Measurements from ENCODE around the gene FAM76A.
A peak's percentile ranks its signal among the peaks of the same experiment; 100 is the strongest.

The FAM76A gene

DNA sequence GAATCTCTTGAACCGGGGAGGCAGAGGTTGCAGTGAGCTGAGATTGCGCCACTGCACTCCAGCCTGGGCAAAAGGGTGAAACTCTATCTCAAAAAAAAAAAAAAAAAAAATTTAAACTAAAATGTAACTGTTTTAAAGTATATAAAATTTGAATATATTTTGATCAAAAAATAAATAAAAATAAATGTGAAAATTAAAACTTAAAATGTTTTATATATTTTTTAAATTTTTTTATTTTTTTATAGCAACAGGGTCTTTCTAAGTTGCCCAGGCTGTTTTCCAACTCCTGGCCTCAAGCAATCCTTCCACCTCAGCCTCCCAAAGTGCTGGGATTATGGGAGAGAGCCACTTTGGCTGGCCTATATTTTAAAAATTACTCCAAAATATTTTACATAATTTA lies 15.2 kb upstream of the FAM76A start:
- no peak for DNase-seq
- peaks cover 2% of the 10 kb centered on the region for H3K27me3 Mint-ChIP-seq
- H3K4me1 Mint-ChIP-seq = no peaks in the 10 kb centered on the region
- H3K4me3 Mint-ChIP-seq = no peak overlapping the region
- no peak for ATAC-seq
- no peaks in the 10 kb centered on the region for H3K36me3 Mint-ChIP-seq (ENCODE audit: low read depth)
- no peak overlapping the region for H3K27ac Mint-ChIP-seq
- H3K9me3 Mint-ChIP-seq = no peaks in the 10 kb centered on the region

DNA sequence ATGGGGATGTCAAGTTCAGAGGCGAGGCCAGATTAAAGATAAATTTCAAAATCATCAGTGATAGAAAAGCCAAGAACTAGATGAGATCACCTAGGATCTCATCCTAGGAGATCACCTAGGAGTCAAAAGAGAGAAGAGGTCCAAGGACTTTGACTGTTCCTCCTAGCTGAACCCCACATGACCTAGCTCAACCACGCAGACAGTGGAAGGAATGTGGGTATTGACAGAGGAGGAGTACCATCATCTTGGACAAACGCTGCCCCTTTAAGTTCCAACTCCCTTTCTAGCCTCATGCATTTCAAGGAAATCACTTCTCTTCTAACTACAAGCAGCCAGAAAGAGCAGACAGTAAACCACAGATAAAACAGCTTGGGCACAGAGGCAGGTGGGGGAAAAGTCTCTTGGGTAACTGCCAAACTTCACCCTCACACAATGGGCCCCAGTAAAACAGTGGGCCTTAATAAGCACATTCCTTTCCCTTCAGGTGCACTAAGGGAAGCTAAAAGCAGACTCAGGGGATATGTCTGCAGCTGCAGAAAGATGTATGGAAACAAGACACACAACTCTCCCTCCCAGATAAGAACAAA lies 12.5 kb upstream of the FAM76A start:
- Mint-ChIP-seq H3K27ac (no peak overlapping the region), H3K9me3 (peaks cover 11% of the 10 kb centered on the region), H3K27me3 (peaks cover 11% of the 10 kb centered on the region), H3K4me3 (no peak overlapping the region), H3K36me3 (ENCODE audit: low read depth) (no peaks in the 10 kb centered on the region), H3K4me1 (no peaks in the 10 kb centered on the region)
- DNase-seq = no peak
- ATAC-seq = no peak

DNA sequence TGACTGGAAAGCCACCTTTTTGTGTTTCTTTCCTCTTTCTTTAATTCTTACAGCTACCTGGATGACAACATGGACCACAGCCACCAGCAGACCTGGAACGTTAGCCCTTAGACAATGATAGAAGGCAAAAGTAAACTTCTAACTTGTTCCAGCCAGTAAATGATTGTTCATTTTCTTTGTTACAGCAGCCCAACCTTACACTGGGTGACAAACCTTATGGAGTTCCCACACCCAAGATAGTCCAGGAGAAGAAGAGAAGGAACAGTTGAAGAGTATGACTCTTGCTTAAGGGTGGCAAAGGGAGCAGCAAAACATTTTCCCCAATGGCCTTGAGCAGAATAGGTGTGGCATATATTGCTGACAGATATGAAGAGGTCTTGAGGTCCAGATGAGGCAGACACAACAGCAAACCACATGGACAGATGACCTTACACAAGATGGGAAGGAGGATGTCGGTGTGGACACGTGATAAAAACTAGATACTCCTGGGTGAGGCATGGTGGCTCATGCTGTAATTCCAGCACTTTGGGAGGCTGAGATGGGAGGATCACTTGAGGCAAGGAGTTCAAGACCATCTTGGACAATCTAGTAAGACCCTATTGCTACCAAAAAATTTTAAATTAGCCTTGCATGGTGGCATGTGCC lies 11.8 kb upstream of the FAM76A start:
- no peaks in the 10 kb centered on the region for H3K4me1 Mint-ChIP-seq

DNA sequence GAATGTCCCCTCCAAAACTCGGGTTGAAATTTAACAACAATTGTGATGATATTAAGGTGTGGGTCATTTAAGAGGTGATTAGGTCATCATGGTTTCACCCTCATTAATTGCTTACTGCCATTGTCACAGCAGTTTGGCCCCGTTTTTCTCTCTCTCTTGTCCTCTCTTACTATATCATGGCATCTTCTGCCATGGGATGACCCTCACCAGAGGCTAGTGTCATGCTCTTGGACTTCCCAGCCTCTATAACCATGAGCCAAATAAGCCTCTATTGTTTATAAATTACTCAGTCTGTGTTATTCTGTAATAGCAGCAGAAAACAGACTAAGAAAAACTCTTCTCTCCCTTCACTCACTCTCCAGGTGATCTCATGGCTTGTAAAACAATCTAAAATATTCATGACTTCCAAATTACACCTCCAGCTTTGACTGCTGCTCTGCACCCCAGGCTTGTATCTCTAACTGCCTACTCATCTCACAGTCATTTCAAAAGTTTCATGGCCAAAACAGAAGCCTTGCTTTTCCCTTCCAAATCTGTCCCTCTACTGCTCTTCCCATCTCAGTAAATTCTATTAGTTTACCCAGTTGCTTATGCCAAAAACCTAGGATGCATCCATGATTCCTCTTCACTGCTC lies 9.4 kb upstream of the FAM76A start:
- peaks cover 11% of the 10 kb centered on the region for H3K9me3 Mint-ChIP-seq
- H3K36me3 Mint-ChIP-seq (ENCODE audit: low read depth) = no peaks in the 10 kb centered on the region
- H3K27me3 Mint-ChIP-seq = peaks cover 14% of the 10 kb centered on the region
- ATAC-seq (no peak), DNase-seq (no peak)
- H3K27ac Mint-ChIP-seq = no peak overlapping the region
- no peaks in the 10 kb centered on the region for H3K4me1 Mint-ChIP-seq
- no peak overlapping the region for H3K4me3 Mint-ChIP-seq

More for the DNA sequence above, 11.8 kb upstream of the FAM76A start:
- Mint-ChIP-seq H3K27me3 (peaks cover 11% of the 10 kb centered on the region), H3K9me3 (peaks cover 11% of the 10 kb centered on the region), H3K27ac (no peak overlapping the region), H3K4me3 (no peak overlapping the region), H3K36me3 (ENCODE audit: low read depth) (no peaks in the 10 kb centered on the region)
- ATAC-seq = no peak
- DNase-seq = no peak

DNA sequence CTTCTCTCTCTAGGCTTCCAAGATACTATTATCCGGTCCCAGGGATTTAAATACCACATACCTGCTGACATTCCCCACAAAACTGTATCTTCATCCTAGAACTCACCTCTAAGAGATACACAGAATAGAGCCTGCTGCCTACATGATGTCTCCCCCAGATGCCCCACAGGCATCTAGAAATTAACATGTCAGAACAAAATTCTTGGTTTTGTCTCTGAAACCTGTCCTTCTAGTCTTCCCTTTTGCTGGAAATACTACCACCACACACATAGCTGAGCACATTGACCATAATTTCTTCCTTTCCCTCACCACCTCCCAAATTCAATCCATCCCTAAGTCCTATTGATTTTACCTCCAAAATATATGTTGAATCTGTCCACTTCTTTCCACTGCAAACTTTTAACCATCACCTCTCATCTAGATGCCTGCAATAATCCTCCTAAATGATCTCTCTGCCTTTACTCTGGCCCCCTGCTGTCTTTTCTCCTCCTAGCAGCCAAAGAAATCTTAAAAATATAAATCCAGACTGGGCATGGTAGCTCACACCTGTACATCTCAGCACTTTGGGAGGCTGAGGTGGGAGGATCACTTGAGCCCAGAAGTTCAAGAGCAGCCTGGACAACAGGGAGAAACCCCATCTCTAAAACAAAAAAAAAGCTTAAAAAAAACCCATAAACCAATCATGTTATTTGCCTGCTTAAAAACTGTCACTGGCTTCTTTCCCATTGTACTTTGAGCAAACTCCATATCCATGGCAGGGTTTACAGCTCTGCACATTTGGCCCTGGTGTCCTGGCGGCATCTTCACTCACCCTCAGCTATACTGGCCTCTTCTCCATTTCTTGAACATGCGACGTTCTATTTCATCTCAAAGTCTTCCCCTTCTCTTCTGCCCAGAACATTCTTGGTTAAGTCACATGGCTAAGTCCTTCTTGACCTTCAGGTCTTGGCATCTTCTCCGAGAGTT lies 6.2 kb upstream of the FAM76A start:
- Mint-ChIP-seq H3K36me3 (ENCODE audit: low read depth) (no peaks in the 10 kb centered on the region), H3K4me1 (peaks cover under 1% of the 10 kb centered on the region), H3K27ac (no peak overlapping the region), H3K9me3 (peaks cover 11% of the 10 kb centered on the region), H3K4me3 (no peak overlapping the region), H3K27me3 (peaks cover 14% of the 10 kb centered on the region)
- ATAC-seq (no peak), DNase-seq (no peak)

DNA sequence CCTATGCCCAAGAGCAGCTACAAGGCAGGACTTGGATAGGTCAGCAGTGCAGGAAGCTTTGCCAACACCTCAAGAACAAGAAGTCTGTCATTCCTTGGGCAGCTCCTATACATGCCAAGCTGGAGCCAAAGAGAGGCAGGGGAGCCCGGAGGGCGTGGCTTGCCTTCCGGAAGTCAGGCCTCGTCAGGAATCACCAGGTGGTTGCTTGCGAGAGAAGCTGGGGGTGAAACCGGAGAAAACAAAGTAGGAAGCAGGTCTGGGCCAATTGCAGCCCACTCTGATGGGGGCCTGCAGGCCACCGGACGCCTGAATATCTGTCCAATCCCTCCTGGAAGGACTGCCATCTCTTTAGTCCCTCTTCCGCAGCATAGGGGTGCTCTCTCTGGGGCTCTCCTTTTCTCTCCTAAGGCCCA lies 794 bp upstream of the FAM76A start:
- no peaks in the 10 kb centered on the region for H3K9me3 Mint-ChIP-seq
- peaks cover 5% of the 10 kb centered on the region for H3K36me3 Mint-ChIP-seq (ENCODE audit: low read depth)
- peak overlapping the region; percentile 86 for H3K27ac Mint-ChIP-seq
- DNase-seq (no peak), ATAC-seq (no peak)
- H3K27me3 Mint-ChIP-seq = no peaks in the 10 kb centered on the region
- peak overlapping the region; percentile 73 for H3K4me3 Mint-ChIP-seq
- H3K4me1 Mint-ChIP-seq = peaks cover 17% of the 10 kb centered on the region

DNA sequence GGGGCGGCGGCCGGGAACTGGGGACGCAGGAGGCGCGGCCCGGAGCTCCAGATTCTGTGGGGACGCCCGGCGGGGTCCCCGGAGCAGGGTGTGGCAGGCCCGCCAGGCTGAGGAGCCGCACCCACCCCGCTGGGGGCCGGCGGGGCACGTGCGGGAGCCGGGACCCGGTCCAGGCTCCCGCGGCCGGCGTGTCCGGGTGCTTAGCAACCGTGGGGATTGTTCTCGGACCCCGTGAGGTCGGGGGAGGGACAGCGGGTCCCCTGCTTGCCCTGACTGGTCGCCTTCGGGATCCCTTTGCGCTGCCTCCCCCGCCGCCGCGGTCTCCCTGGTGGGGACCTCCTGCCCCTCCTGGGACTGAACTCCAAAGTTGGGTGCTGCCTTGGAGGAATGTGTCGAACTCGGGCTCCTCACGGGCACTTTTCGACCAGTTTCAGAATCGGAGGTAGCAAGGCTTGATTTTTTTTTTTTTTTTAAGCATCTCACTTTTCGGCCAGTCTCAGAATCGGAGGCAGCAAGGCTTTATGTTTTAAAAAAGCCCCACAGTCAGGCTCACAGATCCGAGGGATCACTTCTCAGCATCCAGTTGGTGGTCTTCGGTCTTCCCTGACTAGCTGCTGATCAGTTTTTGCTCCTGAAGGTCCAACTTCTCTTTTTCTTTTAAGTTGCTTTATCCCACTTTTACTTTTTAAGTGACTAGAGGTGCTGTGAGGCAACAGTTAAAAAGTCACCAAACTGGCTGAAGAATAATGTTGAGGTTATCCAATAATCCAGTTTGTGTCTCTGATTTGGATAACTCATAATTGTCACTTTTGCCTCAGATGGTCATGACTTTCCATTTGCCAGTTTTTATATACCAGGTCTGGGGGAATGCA lies 648 bp downstream of the FAM76A start:
- peaks cover 8% of the 10 kb centered on the region for H3K36me3 Mint-ChIP-seq (ENCODE audit: low read depth)
- no peaks in the 10 kb centered on the region for H3K9me3 Mint-ChIP-seq
- H3K4me3 Mint-ChIP-seq = peak overlapping the region; percentile 85
- ATAC-seq (peak; percentile 3), DNase-seq (peak; percentile 54)
- no peaks in the 10 kb centered on the region for H3K27me3 Mint-ChIP-seq
- H3K27ac Mint-ChIP-seq = peak overlapping the region; percentile 65
- H3K4me1 Mint-ChIP-seq = peaks cover 17% of the 10 kb centered on the region

DNA sequence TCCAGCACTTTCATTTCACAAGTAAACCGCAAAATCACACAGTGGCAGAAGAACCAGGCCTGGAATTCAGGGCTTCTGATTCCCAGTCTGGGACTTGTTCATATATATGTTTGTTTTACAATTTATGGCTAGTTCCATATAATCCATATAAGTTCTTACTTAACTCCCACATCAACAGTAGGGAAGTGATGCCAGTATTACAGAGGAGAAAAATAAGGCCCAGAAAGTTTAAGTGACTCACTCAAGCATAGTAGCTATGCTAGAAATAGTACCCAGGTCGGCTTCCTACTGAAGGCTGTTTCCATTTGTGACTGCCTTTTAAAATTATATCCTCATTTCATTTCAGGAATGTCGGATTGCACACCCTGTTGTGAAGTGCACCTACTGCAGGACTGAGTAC lies 1.4 kb downstream of the FAM76A start:
- no peak overlapping the region for H3K4me3 Mint-ChIP-seq
- peaks cover 8% of the 10 kb centered on the region for H3K36me3 Mint-ChIP-seq (ENCODE audit: low read depth)
- H3K9me3 Mint-ChIP-seq = no peaks in the 10 kb centered on the region
- DNase-seq (no peak), ATAC-seq (no peak)
- no peak overlapping the region for H3K27ac Mint-ChIP-seq
- no peaks in the 10 kb centered on the region for H3K27me3 Mint-ChIP-seq
- peaks cover 17% of the 10 kb centered on the region for H3K4me1 Mint-ChIP-seq

DNA sequence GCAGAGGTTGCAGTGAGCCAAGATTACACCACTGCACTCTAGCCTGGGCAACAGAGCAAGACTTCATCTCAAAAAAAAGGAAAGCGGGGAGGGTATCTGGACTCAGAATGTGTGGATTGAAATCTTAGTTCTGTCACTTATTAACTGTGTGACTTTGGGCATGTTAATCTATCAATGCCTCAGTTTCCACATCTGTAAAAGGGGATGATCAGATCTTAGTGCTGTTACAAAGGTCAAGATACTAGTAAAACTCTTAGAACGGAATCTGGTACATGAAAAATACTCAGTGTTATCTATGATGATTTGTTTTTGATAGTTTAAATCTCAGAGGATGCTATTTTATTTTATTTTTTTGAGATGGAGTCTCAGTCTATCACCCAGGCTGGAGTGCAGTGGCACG lies 10.5 kb downstream of the FAM76A start:
- Mint-ChIP-seq H3K4me1 (no peaks in the 10 kb centered on the region), H3K27ac (no peak overlapping the region), H3K4me3 (no peak overlapping the region), H3K9me3 (no peaks in the 10 kb centered on the region), H3K27me3 (no peaks in the 10 kb centered on the region), H3K36me3 (ENCODE audit: low read depth) (peaks cover 27% of the 10 kb centered on the region)
- no peak for DNase-seq
- ATAC-seq = no peak

DNA sequence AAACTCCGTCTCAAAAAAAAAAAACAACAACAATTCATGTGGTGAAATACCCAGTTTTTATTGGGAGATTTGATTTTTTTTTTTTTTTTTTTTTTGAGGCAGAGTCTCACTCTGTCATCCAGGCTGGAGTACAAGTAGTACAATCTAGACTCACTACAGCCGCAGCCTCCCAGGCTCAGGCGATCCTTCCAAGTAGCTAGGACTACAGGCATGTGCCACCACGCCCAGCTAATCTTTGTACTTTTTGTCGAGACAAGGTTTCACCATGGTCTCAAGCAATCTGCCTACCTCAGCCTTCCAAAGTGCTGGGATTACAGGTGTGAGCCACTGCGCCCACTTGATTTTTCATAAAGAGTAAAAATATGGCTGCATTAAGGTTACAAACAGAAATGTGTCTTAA lies 15.4 kb downstream of the FAM76A start:
- H3K27me3 Mint-ChIP-seq = no peaks in the 10 kb centered on the region
- H3K36me3 Mint-ChIP-seq (ENCODE audit: low read depth) = peaks cover 23% of the 10 kb centered on the region
- ATAC-seq = no peak
- H3K4me1 Mint-ChIP-seq = no peaks in the 10 kb centered on the region
- no peak overlapping the region for H3K4me3 Mint-ChIP-seq
- no peak overlapping the region for H3K27ac Mint-ChIP-seq
- DNase-seq = no peak
- no peaks in the 10 kb centered on the region for H3K9me3 Mint-ChIP-seq

DNA sequence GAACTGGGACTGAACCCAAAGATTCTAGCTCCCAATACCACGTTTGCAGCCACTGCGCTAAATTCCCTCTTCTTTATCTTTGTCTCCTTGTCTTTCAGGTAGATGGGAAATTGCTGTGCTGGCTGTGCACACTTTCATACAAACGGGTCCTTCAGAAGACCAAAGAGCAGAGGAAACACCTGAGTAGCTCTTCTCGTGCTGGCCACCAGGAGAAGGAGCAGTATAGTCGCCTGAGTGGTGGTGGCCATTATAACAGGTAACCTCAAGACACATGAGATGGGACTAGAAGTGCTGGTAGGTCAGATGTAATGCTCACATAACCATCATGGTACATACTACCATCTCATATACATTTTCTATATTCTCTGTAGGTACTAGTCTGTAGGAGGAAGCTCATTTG lies 18.8 kb downstream of the FAM76A start:
- H3K36me3 Mint-ChIP-seq (ENCODE audit: low read depth) = peaks cover 10% of the 10 kb centered on the region
- no peak overlapping the region for H3K4me3 Mint-ChIP-seq
- H3K4me1 Mint-ChIP-seq = no peaks in the 10 kb centered on the region
- DNase-seq (no peak), ATAC-seq (no peak)
- H3K9me3 Mint-ChIP-seq = no peaks in the 10 kb centered on the region
- H3K27me3 Mint-ChIP-seq = no peaks in the 10 kb centered on the region
- no peak overlapping the region for H3K27ac Mint-ChIP-seq

DNA sequence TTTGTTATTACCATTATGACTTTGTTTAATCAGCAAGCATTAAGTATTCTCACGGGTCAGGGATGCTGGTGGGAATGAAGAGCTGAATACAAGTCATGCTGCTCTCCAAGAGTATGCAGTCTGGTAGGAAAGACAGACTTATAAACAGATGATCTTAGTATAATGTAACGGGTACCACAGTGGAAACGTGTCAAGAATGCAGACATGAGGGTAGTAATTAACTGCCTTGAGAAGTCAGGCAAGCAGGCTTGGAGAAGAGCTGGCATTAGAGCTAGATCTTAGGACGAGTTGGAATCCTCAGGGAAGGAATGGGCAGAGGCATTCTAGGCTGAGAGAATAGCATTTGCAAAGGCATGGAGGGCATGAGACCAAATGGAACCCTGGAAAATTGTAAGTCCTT lies 19.7 kb downstream of the FAM76A start:
- Mint-ChIP-seq H3K27ac (no peak overlapping the region), H3K27me3 (no peaks in the 10 kb centered on the region), H3K36me3 (ENCODE audit: low read depth) (peaks cover 10% of the 10 kb centered on the region), H3K4me3 (no peak overlapping the region), H3K4me1 (no peaks in the 10 kb centered on the region), H3K9me3 (no peaks in the 10 kb centered on the region)
- no peak for ATAC-seq
- DNase-seq = no peak

DNA sequence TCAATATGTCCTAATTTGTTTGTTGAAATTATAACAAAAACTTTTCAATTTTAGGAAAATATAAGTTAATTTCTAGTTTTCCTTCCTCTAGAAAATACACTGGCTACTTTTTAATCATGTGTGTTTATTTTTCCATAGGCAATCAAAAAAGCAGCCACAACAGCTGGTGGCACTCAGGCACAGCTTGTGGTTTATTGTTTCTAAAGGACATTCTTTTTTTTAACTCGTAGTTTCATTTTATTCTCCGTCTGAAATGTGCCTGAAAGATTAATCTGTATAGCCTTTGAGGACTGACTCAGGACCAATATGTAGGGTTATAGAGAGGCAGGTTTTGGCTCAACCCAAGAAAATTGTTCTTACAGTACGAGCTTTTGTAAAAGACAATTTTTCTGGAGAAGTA lies 26.6 kb downstream of the FAM76A start:
- no peaks in the 10 kb centered on the region for H3K4me1 Mint-ChIP-seq
- no peaks in the 10 kb centered on the region for H3K9me3 Mint-ChIP-seq
- H3K27me3 Mint-ChIP-seq = no peaks in the 10 kb centered on the region
- H3K27ac Mint-ChIP-seq = no peak overlapping the region
- H3K4me3 Mint-ChIP-seq = no peak overlapping the region
- no peak for DNase-seq
- ATAC-seq = no peak
- peaks cover 8% of the 10 kb centered on the region for H3K36me3 Mint-ChIP-seq (ENCODE audit: low read depth)

DNA sequence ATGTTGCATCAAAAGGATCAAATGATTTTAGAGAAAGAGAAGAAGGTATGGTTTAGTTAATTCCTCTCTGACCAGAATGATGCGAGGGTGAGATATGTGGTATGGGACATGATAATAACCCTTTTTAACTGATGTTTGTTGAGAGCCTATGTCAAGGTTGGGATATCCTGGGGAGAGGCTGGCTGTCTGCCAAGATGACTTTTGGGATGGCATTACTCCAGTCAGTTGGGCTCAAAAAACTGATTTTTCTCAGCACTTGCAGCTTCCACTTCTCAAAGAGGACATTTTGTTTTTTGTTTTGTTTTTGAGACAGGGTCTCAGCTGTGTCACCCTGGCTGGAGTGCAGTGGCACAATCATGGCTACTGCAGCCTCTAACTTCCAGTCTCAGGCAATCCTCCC lies 29.5 kb downstream of the FAM76A start:
- Mint-ChIP-seq H3K27me3 (no peaks in the 10 kb centered on the region), H3K9me3 (no peaks in the 10 kb centered on the region), H3K4me1 (no peaks in the 10 kb centered on the region), H3K4me3 (no peak overlapping the region), H3K36me3 (ENCODE audit: low read depth) (peaks cover 16% of the 10 kb centered on the region), H3K27ac (no peak overlapping the region)
- no peak for DNase-seq
- no peak for ATAC-seq
